ENCODE measurements around the gene FAM53B. TPM values are rescaled to one million over a fixed set of nuclear protein-coding genes. Genes with fewer than 3 reads are reported as not detected.

FAM53B gene
- total RNA-seq, 1 experiment from 2014 or later, result 13.7 TPM

- Mint-ChIP-seq H3K36me3 (ENCODE audit: insufficient read depth, unreplicated experiment) (peaks cover 6% of the 10 kb centered on the region), H3K27ac (ENCODE audit: unreplicated experiment) (peak overlapping the region; percentile 81), H3K27me3 (ENCODE audit: insufficient read depth, unreplicated experiment) (no peaks in the 10 kb centered on the region), H3K4me3 (ENCODE audit: unreplicated experiment) (peak overlapping the region; percentile 92), H3K9me3 (ENCODE audit: unreplicated experiment) (no peaks in the 10 kb centered on the region), H3K4me1 (ENCODE audit: low read depth, unreplicated experiment) (peaks cover 37% of the 10 kb centered on the region)
- Histone ChIP-seq H3K36me3 (ENCODE audit: control insufficient read depth, insufficient read depth, low read length) (peaks cover 2% of the 10 kb centered on the region; the same call in 1 of the 2 replicates), H3K9me3 (no peaks in the 10 kb centered on the region), H3K4me1 (peaks cover 50% of the 10 kb centered on the region), H3K27me3 (replicated peaks; ENCODE audit: control insufficient read depth, insufficient read depth, low read length) (no peaks in the 10 kb centered on the region), H3K4me3 (ENCODE audit: low read depth, low read length) (peak overlapping the region; percentile 86)
- ChIA-PET POLR2A (no interaction called here), CTCF (interaction anchor here (0.5 to 1.7 kb wide), 9 partner anchors 9 to 213 kb away, joined by 3 to 7 read pairs (median 3); no protein-coding TSS in a partner anchor)
- DNase-seq, result peak in 1 of 2 experiments; percentile 40
- TF ChIP-seq CTCF (IDR thresholded peaks at IDR 0.05; ENCODE audit: insufficient read depth in 1 of 2, low read depth in 1 of 2, low read length in 1 of 2, severe bottlenecking in 1 of 2, unreplicated experiment in 1 of 2), result peak in 1 of 2 experiments; percentile 34
- intact Hi-C loops (cut with micrococcal nuclease; ENCODE audit: unreplicated experiment), result loop anchor here (5.0 kb wide), 1 partner anchor 110 kb away; no protein-coding TSS in a partner anchor
- BruUV-seq (replicated peaks), result TSS peak; percentile 14
These were observed 1.6 kb downstream of the FAM53B start for GRCh38 chr10:124742413-124743190.

- H3K27me3 Mint-ChIP-seq (ENCODE audit: insufficient read depth, unreplicated experiment), result no peaks in the 10 kb centered on the region
- BruUV-seq (replicated peaks), result no TSS peak
- intact Hi-C loops (cut with micrococcal nuclease; ENCODE audit: unreplicated experiment), result loop anchor here (1.0 to 5.0 kb wide), 3 partner anchors 110 to 211 kb away; no protein-coding TSS in a partner anchor
- Histone ChIP-seq H3K9me3 (no peaks in the 10 kb centered on the region), H3K27me3 (replicated peaks; ENCODE audit: control insufficient read depth, insufficient read depth, low read length) (no peaks in the 10 kb centered on the region), H3K4me1 (peaks cover 46% of the 10 kb centered on the region), H3K4me3 (ENCODE audit: low read depth, low read length) (no peak overlapping the region), H3K36me3 (ENCODE audit: control insufficient read depth, insufficient read depth, low read length) (no peaks in the 10 kb centered on the region)
- ChIA-PET POLR2A (no interaction called here), CTCF (interaction anchor here (0.7 to 1.7 kb wide), 23 partner anchors 10 to 353 kb away, joined by 3 to 16 read pairs (median 4); partner anchors contain the start of gene ABRAXAS2)
- H3K36me3 Mint-ChIP-seq (ENCODE audit: insufficient read depth, unreplicated experiment), result peaks cover 6% of the 10 kb centered on the region
- H3K27ac Mint-ChIP-seq (ENCODE audit: unreplicated experiment), result no peak overlapping the region
- no peak for TF ChIP-seq CTCF (IDR thresholded peaks at IDR 0.05; ENCODE audit: insufficient read depth in 1 of 2, low read depth in 1 of 2, low read length in 1 of 2, severe bottlenecking in 1 of 2, unreplicated experiment in 1 of 2)
- H3K4me3 Mint-ChIP-seq (ENCODE audit: unreplicated experiment), result peak overlapping the region; percentile 92
- DNase-seq, result no peak
- H3K4me1 Mint-ChIP-seq (ENCODE audit: low read depth, unreplicated experiment), result peaks cover 37% of the 10 kb centered on the region
- H3K9me3 Mint-ChIP-seq (ENCODE audit: unreplicated experiment), result no peaks in the 10 kb centered on the region
These were observed 2.2 kb downstream of the FAM53B start for GRCh38 chr10:124741922-124742412.

- H3K36me3 Mint-ChIP-seq (ENCODE audit: insufficient read depth, unreplicated experiment), result peaks cover 6% of the 10 kb centered on the region
- POLR2A ChIA-PET, result no interaction called here
- intact Hi-C loops (cut with micrococcal nuclease; ENCODE audit: unreplicated experiment), result loop anchor here (1.0 to 5.0 kb wide), 3 partner anchors 109 to 211 kb away; no protein-coding TSS in a partner anchor
- H3K27me3 ChIP-seq (replicated peaks; ENCODE audit: control insufficient read depth, insufficient read depth, low read length), result no peaks in the 10 kb centered on the region
- peak; percentile 71 to 76 for DNase-seq
- CTCF ChIA-PET, result interaction anchor here (0.7 to 1.7 kb wide), 23 partner anchors 10 to 352 kb away, joined by 3 to 16 read pairs (median 4); partner anchors contain the start of gene ABRAXAS2
- no peak overlapping the region for H3K4me3 ChIP-seq (ENCODE audit: low read depth, low read length)
- no peak overlapping the region for H3K27ac Mint-ChIP-seq (ENCODE audit: unreplicated experiment)
- H3K9me3 ChIP-seq, result no peaks in the 10 kb centered on the region
- TF ChIP-seq CTCF (IDR thresholded peaks at IDR 0.05; ENCODE audit: insufficient read depth in 1 of 2, low read depth in 1 of 2, low read length in 1 of 2, severe bottlenecking in 1 of 2, unreplicated experiment in 1 of 2), result peak; percentile 75 to 85
- no TSS peak for BruUV-seq (replicated peaks)
- no peaks in the 10 kb centered on the region for H3K27me3 Mint-ChIP-seq (ENCODE audit: insufficient read depth, unreplicated experiment)
- peaks cover 37% of the 10 kb centered on the region for H3K4me1 Mint-ChIP-seq (ENCODE audit: low read depth, unreplicated experiment)
- no peaks in the 10 kb centered on the region; the same call in 1 of the 2 replicates for H3K36me3 ChIP-seq (ENCODE audit: control insufficient read depth, insufficient read depth, low read length)
- H3K4me3 Mint-ChIP-seq (ENCODE audit: unreplicated experiment), result peak overlapping the region; percentile 25
- H3K9me3 Mint-ChIP-seq (ENCODE audit: unreplicated experiment), result no peaks in the 10 kb centered on the region
- H3K4me1 ChIP-seq, result peaks cover 46% of the 10 kb centered on the region
These were observed 2.8 kb downstream of the FAM53B start for GRCh38 chr10:124741281-124741921.
